ENCODE results near the gene CCSER1.

GRCh38 chr4:91454111-91454510 lies 1326.9 kb downstream of the CCSER1 start:
- TF ChIP-seq POLR2A (IDR thresholded peaks at IDR 0.05; ENCODE audit: low read depth) (no peak), POLR2AphosphoS5 (IDR thresholded peaks at IDR 0.05) (no peak)
- TF ChIP-seq, protein P1, sequence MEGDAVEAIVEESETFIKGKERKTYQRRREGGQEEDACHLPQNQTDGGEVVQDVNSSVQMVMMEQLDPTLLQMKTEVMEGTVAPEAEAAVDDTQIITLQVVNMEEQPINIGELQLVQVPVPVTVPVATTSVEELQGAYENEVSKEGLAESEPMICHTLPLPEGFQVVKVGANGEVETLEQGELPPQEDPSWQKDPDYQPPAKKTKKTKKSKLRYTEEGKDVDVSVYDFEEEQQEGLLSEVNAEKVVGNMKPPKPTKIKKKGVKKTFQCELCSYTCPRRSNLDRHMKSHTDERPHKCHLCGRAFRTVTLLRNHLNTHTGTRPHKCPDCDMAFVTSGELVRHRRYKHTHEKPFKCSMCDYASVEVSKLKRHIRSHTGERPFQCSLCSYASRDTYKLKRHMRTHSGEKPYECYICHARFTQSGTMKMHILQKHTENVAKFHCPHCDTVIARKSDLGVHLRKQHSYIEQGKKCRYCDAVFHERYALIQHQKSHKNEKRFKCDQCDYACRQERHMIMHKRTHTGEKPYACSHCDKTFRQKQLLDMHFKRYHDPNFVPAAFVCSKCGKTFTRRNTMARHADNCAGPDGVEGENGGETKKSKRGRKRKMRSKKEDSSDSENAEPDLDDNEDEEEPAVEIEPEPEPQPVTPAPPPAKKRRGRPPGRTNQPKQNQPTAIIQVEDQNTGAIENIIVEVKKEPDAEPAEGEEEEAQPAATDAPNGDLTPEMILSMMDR (IDR thresholded peaks at IDR 0.05) = no peak

Measured in esophagus muscularis mucosa (tissue), 3 donors.